SK-N-SH (cell line): ENCODE measurements around the gene OR2V1. TPM values are rescaled to one million over a fixed set of nuclear protein-coding genes. Genes with fewer than 3 reads are reported as not detected.

Source experiments
- CTCF ChIA-PET: fragments of 300-600, 350-600 bp; formaldehyde crosslinking; extraction: SDS; loops from one replicate; lab custom pipeline; 2021; lab: Yijun Ruan, JAX
- POLR2A ChIA-PET: fragments of 350-600 bp; sonication (Branson Sonifier 250); formaldehyde crosslinking; extraction: SDS; loops from one replicate; lab custom pipeline; 2020; ENCODE audit warnings: antibody characterized with exemption, inconsistent platforms; lab: Yijun Ruan, JAX
- DNase-seq: peaks from one replicate; pipeline ENCODE4 v3.0.0; 2012
- H2AFZ ChIP-seq: fragments of 200-600 bp; sonication (generic); 2 replicates; pipeline ENCODE4 v1.8.1; 2016; ENCODE audit warnings: antibody characterized with exemption, mild to moderate bottlenecking, low read depth
- H3F3A ChIP-seq: fragments of 200-600 bp; sonication (generic); replicated peaks from 2 replicates; pipeline ENCODE3; 2016; ENCODE audit warnings: antibody characterized with exemption, mild to moderate bottlenecking; ENCODE audit not compliant: insufficient read depth
- H3K27ac ChIP-seq, 2 experiments: fragments of 200-500 bp in 1 of 2; fragments of 200-600 bp in 1 of 2; sonication (Bioruptor generic) in 1 of 2; sonication (generic), shearing (Covaris generic) in 1 of 2; 2 replicates each; pipeline versions ENCODE4 v1.5.1 to v1.6.1; 2014 to 2016; ENCODE audit warnings: low read depth in 2 of 2, inconsistent platforms in 1 of 2, low read length in 1 of 2, mild to moderate bottlenecking in 1 of 2, mixed read lengths in 1 of 2
- H3K27me3 ChIP-seq: fragments of 200-600 bp; sonication (generic), shearing (Covaris generic); 2 replicates; pipeline ENCODE4 v1.6.1; 2016; ENCODE audit warnings: mixed run types; ENCODE audit not compliant: insufficient read depth
- H3K36me3 ChIP-seq, 2 experiments: fragments of 200-500 bp in 1 of 2; fragments of 200-600 bp in 1 of 2; sonication (Bioruptor generic) in 1 of 2; sonication (generic) in 1 of 2; replicated peaks in 1 of 2; 2 replicates each; pipeline versions ENCODE3 to v1.5.1; 2014 to 2016; ENCODE audit warnings: low read length in 1 of 2, mild to moderate bottlenecking in 1 of 2; ENCODE audit not compliant: insufficient read depth in 2 of 2, control insufficient read depth in 1 of 2
- H3K4me1 ChIP-seq, 2 experiments: fragments of 200-500 bp in 1 of 2; fragments of 200-600 bp in 1 of 2; sonication (Bioruptor generic) in 1 of 2; sonication (generic), shearing (Covaris generic) in 1 of 2; 2 replicates each; pipeline versions ENCODE4 v1.5.1 to v1.6.1; 2014 to 2016; ENCODE audit warnings: low read depth in 1 of 2, low read length in 1 of 2, mixed run types in 1 of 2; ENCODE audit not compliant: insufficient read depth in 2 of 2, control insufficient read depth in 1 of 2
- H3K4me2 ChIP-seq: fragments of 200-600 bp; sonication (generic), shearing (Covaris generic); 2 replicates; pipeline ENCODE4 v1.6.1; 2017; ENCODE audit warnings: mixed run types
- H3K4me3 ChIP-seq, 2 experiments: fragments of 200-500 bp in 1 of 2; fragments of 200-600 bp in 1 of 2; sonication (Bioruptor generic) in 1 of 2; sonication (generic), shearing (Covaris generic) in 1 of 2; 2 replicates each; pipeline versions ENCODE4 v1.5.1 to v1.8.1; 2014 to 2016; ENCODE audit warnings: low read depth in 2 of 2, inconsistent platforms in 1 of 2, low read length in 1 of 2, mild to moderate bottlenecking in 1 of 2, mixed read lengths in 1 of 2, moderate library complexity in 1 of 2
- H3K79me2 ChIP-seq: fragments of 200-600 bp; sonication (generic); 2 replicates; pipeline ENCODE4 v1.8.1; 2017; ENCODE audit warnings: mild to moderate bottlenecking; ENCODE audit not compliant: insufficient read depth
- H3K9ac ChIP-seq: fragments of 200-600 bp; sonication (generic); 2 replicates; pipeline ENCODE4 v1.6.1; 2017; ENCODE audit warnings: mixed run types
- H3K9me2 ChIP-seq: fragments of 200-600 bp; sonication (generic); 2 replicates; pipeline ENCODE4 v1.6.1; 2017; ENCODE audit warnings: mixed run types
- H3K9me3 ChIP-seq: fragments of 200-600 bp; sonication (generic); 2 replicates; pipeline ENCODE4 v1.6.1; 2017; ENCODE audit warnings: mixed run types, mild to moderate bottlenecking, moderate library complexity
- H4K20me1 ChIP-seq: fragments of 200-600 bp; sonication (generic); 2 replicates; pipeline ENCODE4 v1.6.1; 2017; ENCODE audit warnings: mild to moderate bottlenecking, mixed run types; ENCODE audit not compliant: insufficient read depth
- CHD2 ChIP-seq: fragments of 150-350 bp; IDR thresholded peaks from 2 replicates; pipeline ENCODE4 v1.6.1; 2018; ENCODE audit warnings: low read length; ENCODE audit not compliant: partially characterized antibody
- ELF1 ChIP-seq: IDR thresholded peaks from 2 replicates; pipeline ENCODE4 v1.4.0; 2012
- FOSL2 ChIP-seq: IDR thresholded peaks from 2 replicates; pipeline ENCODE4 v1.4.0; 2012; ENCODE audit warnings: low read depth, mild to moderate bottlenecking, moderate library complexity, borderline replicate concordance
- FOXM1 ChIP-seq: IDR thresholded peaks from 2 replicates; pipeline ENCODE4 v1.4.0; 2012; ENCODE audit warnings: low read depth, mild to moderate bottlenecking
- GABPA ChIP-seq: IDR thresholded peaks from 2 replicates; pipeline ENCODE4 v1.4.0; 2012; ENCODE audit warnings: low read depth, mild to moderate bottlenecking
- GATA2 ChIP-seq: sonication (generic); formaldehyde crosslinking; IDR thresholded peaks from 2 replicates; pipeline ENCODE4 v1.5.0; 2020; ENCODE audit warnings: mild to moderate bottlenecking, missing genetic modification reagents
- JUND ChIP-seq: IDR thresholded peaks from 2 replicates; pipeline ENCODE4 v1.4.0; 2012
- MAX ChIP-seq: IDR thresholded peaks from 2 replicates; pipeline ENCODE4 v1.4.0; 2012; ENCODE audit warnings: low read depth
- MEF2A ChIP-seq: IDR thresholded peaks from 2 replicates; pipeline ENCODE4 v1.4.0; 2012; ENCODE audit warnings: low read depth, borderline replicate concordance
- MXI1 ChIP-seq: IDR thresholded peaks from 2 replicates; pipeline ENCODE4 v1.6.1; 2012; ENCODE audit warnings: mild to moderate bottlenecking, low read depth, low read length, improper control_type of control experiment
- NRF1 ChIP-seq: IDR thresholded peaks from 2 replicates; pipeline ENCODE4 v1.6.1; 2012; ENCODE audit warnings: low read depth, mild to moderate bottlenecking, low read length
- POLR2AphosphoS5 ChIP-seq: IDR thresholded peaks from 2 replicates; pipeline ENCODE4 v1.6.1; 2012; ENCODE audit warnings: low read depth, low read length
- RCOR1 ChIP-seq: fragments of 150-350 bp; IDR thresholded peaks from 2 replicates; pipeline ENCODE4 v1.6.1; 2017; ENCODE audit warnings: antibody characterized with exemption, low read length
- RFX5 ChIP-seq: IDR thresholded peaks from 2 replicates; pipeline ENCODE4 v1.6.1; 2012; ENCODE audit warnings: mild to moderate bottlenecking, improper control_type of control experiment, low read length
- RXRA ChIP-seq: IDR thresholded peaks from 2 replicates; pipeline ENCODE4 v1.4.0; 2012; ENCODE audit warnings: low read depth, mild to moderate bottlenecking, borderline replicate concordance
- TAF1 ChIP-seq: IDR thresholded peaks from 2 replicates; pipeline ENCODE4 v1.6.1; 2012; ENCODE audit warnings: low read depth, mild to moderate bottlenecking, low read length, moderate library complexity, borderline replicate concordance
- USF1 ChIP-seq: IDR thresholded peaks from 2 replicates; pipeline ENCODE4 v1.4.0; 2012; ENCODE audit warnings: low read depth, borderline replicate concordance
- WGBS: methylation state at CpG from one replicate; pipeline ENCODE4 v1.1.6; 2017; ENCODE audit warnings: low lambda C conversion rate; 5-methylcytosine and 5-hydroxymethylcytosine counted together
- polyA plus RNA-seq, 3 experiments: library from polyadenylated mRNA; depleted of rRNA; stranded (reverse); fragments of >200 nt; gene quantifications; 2 replicates each; pipeline ENCODE4 v1.2.3, GENCODE V29; 2012

OR2V1 gene
- polyA plus RNA-seq, 1 of the 3 experiments (the other 2 are of a cell fraction) = not detected

GRCh38 chr5:181145133-181145532, 14.2 kb upstream of the OR2V1 start:
- CTCF ChIA-PET = no interaction called here
- H3K9me2 ChIP-seq = no peaks in the 10 kb centered on the region
- no peak overlapping the region for H3K4me2 ChIP-seq
- no peaks in the 10 kb centered on the region for H3K4me1 ChIP-seq
- no peak overlapping the region; a peak in 1 of 4 replicates for H3K4me3 ChIP-seq
- no peak for TF ChIP-seq CHD2
- TF ChIP-seq FOSL2 = no peak
- TF ChIP-seq FOXM1 = no peak
- no peak for TF ChIP-seq NRF1
- TF ChIP-seq MEF2A = no peak
- no peak for TF ChIP-seq GABPA
- TF ChIP-seq JUND = no peak
- no peak for TF ChIP-seq TAF1
- POLR2A ChIA-PET = no interaction called here
- H3K79me2 ChIP-seq = no peaks in the 10 kb centered on the region
- H3K9ac ChIP-seq = no peak overlapping the region
- no peak overlapping the region for H3K27ac ChIP-seq
- no peaks in the 10 kb centered on the region for H3K9me3 ChIP-seq
- no peaks in the 10 kb centered on the region for H4K20me1 ChIP-seq
- H3K36me3 ChIP-seq = no peaks in the 10 kb centered on the region
- DNase-seq = no peak
- WGBS = 3% methylated on average over 1 of the region's 1 CpG
- no peak overlapping the region for H2AFZ ChIP-seq
- H3F3A ChIP-seq = no peaks in the 10 kb centered on the region
- H3K27me3 ChIP-seq = peaks cover 38% of the 10 kb centered on the region

GRCh38 chr5:181142054-181142453, 11.1 kb upstream of the OR2V1 start:
- Histone ChIP-seq H3K9me3 (no peaks in the 10 kb centered on the region), H3K9me2 (no peaks in the 10 kb centered on the region), H3K4me3 (no peak overlapping the region), H3K79me2 (no peaks in the 10 kb centered on the region), H4K20me1 (no peaks in the 10 kb centered on the region), H3K27me3 (peaks cover 16% of the 10 kb centered on the region; the same call in 1 of the 2 replicates), H3K36me3 (no peaks in the 10 kb centered on the region), H2AFZ (no peak overlapping the region), H3K27ac (no peak overlapping the region), H3K4me1 (no peaks in the 10 kb centered on the region), H3K4me2 (no peak overlapping the region), H3K9ac (no peak overlapping the region), H3F3A (no peaks in the 10 kb centered on the region)
- POLR2A ChIA-PET = no interaction called here
- CTCF ChIA-PET = interaction anchor here (1.0 to 1.2 kb wide), 2 partner anchors 11 to 358 kb away, joined by 3 to 4 read pairs; no protein-coding TSS in a partner anchor
- WGBS = 11% methylated on average over 7 of the region's 7 CpGs
- TF ChIP-seq POLR2AphosphoS5 (no peak), FOXM1 (no peak), RXRA (no peak), MAX (no peak), MXI1 (no peak), ELF1 (no peak), FOSL2 (no peak), MEF2A (no peak), RFX5 (no peak), GABPA (no peak), RCOR1 (no peak), USF1 (no peak), GATA2 (CRISPR knock-in tag) (no peak)
- no peak for DNase-seq
